Inflammatory macrophage treated with lipopolysaccharide for 4 hours (primary cell): ENCODE data around the gene SLC8A1.

Source experiments
- DNase-seq: peaks from one replicate; pipeline ENCODE4 v3.0.0-alpha.2; 2020

Gene SLC8A1

GRCh38 chr2:40348038-40348437 lies 103.9 kb downstream of the SLC8A1 start:
- no peak for DNase-seq

- DNase-seq: no peak
Observed at GRCh38 chr2:40346535-40347354, 105.1 kb downstream of the SLC8A1 start.

GRCh38 chr2:40344364-40344763 lies 107.5 kb downstream of the SLC8A1 start:
- no peak for DNase-seq

- DNase-seq: no peak
Observed at GRCh38 chr2:40343902-40344301, 108.0 kb downstream of the SLC8A1 start.

DNA sequence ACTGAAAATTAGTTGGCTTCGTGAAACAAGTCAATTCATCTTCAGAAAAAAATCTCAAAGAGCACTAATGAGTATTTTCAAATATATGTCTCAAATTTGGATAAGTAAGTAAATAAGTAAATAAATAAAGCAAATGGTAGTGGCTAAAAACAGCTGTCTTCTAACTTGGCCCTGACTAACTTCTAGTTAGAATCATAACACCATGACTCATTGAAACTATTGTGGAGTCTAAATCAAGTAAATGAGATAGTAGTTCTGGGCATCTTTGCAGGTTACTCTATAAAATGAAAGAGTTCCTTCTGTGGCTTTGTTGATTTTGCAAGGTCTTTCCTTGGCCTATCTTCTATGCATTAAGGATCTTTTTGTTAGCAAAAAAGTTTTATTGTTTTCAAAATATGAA lies 110.7 kb downstream of the SLC8A1 start:
- DNase-seq: no peak

DNA sequence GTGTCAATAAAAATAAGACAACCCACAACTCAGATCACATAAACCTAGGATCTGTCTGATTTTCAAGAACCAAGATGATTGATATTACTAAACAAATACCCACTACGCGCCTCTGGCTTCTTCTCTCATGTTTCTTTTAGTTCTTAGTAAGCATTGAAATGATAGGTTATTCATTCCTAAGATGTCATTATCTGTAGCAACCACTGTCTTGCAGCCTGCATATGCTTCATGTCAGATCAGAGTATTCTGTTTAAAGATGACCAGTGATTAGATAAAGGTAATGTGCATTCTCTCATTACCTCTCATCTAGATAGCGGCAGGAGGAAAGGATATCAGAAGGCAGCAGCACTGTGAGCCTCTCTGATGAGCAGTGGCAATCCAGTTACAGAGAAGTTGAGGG lies 112.9 kb downstream of the SLC8A1 start:
- DNase-seq: no peak

DNA sequence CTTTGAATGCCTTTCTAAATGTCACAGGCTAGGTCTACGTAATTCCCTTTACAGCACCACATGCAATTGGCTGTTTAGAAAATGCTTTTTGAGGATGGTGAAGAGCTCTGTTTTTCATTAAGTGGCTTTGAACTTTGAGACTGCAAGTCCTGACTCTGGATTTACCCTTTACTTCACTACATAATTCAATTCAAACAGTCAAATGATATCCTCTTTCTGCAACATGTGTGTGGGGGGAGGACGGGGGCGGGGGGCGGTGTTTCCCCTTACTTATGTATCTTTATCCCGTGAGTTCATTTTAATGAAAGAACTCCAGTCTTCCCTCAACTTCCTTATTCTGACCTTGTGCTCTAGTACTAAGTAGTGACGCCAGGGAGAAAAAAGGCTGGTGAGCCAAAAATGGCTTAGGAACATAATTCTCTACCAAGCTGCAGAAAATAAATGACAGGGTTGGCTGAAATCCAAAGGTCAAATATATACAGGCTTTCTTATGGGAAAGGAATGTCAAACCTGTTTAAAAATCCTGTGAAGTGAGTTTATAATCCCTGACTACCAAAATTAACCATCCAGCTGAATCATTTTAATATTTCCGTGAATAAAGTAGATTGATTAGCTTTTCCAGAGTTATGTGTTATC lies 119.6 kb downstream of the SLC8A1 start:
- DNase-seq: peak; percentile 83

DNA sequence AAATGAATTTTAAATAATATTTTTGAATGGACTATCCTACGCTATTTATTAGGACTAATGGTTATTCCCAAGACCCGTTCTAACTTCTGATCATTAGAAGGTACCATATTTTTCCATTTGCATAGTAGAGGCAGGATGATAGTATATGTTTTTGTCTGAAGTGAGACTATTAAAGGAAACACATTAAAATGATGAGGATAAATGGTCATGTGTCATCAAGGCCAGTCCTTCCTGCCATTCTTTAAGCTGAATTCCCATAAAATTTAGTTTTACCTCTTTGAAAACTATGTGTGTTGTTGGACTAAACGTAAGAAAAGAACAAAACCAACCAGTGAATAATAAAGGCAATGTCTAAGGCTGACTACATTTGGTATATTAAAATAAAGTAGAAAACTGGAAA lies 121.8 kb downstream of the SLC8A1 start:
- DNase-seq: no peak

- DNase-seq: no peak
Observed at GRCh38 chr2:40329739-40330030, 122.2 kb downstream of the SLC8A1 start.

- no peak for DNase-seq
Observed at GRCh38 chr2:40325116-40325515, 126.8 kb downstream of the SLC8A1 start.

DNA sequence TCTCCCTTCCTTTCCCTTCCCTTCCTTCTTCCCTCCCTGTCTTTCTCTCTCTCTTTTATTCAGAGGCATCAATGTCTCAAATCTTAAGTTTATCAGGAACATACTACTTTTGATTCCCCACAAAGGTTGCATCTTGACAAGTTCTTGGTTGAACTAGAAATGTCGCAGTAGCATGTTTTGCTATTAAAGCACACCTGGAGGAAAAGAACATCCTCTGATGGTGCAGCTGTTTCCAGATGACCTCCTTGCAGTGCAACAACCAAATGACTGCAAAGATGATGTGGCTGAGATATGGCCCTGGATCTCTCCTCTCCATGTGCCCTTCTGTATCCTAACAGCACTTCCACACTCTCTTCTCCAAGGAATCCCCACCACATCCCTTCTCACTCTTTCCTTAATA lies 127.2 kb downstream of the SLC8A1 start:
- DNase-seq: no peak

GRCh38 chr2:40321822-40322221 lies 130.1 kb downstream of the SLC8A1 start:
- no peak for DNase-seq

DNA sequence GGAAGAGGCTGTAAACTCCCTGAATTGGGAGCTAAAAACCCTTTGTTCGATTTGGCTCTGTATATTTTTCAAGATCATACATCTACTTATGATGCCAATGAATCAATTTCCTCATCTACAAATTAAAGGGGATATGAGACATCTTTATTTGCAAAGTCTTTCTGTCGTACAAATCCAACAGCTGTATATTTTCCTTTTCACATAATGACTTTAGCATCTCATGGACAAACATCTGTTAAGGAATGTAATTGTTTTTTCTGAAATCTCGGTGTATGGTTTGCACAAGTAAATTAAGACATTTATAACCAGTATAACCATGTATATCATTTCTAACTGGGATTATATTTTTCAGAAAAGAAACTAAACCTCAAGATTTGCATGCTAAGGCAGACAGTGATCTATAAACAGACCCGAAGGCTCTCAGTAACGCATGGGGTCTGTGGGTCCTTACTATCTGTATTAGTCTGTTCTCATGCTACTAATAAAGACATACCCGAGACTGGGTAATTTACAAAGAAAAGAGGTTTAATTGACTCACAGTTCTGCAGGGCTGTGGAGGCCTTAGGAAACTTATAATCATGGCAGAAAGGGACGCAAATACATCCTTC lies 130.8 kb downstream of the SLC8A1 start:
- DNase-seq: no peak

DNA sequence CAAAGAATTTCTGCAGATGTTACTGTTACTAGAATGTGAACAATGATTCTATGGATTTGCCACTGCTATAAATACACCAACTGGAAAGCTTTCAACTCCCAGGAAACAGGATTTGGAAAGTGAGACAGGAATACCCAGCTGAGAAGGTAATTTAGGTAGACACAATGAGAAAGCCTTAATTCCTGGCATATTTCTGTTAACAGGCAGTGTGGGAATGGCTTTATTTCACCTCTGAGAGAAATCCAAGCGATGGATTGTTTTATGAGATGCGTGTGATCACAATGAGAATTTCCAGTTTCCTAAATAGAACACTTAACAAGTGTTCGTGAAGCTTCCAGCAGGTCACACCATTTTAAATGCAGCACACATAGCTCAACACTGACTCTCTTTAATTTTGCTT lies 133.0 kb downstream of the SLC8A1 start:
- no peak for DNase-seq

DNA sequence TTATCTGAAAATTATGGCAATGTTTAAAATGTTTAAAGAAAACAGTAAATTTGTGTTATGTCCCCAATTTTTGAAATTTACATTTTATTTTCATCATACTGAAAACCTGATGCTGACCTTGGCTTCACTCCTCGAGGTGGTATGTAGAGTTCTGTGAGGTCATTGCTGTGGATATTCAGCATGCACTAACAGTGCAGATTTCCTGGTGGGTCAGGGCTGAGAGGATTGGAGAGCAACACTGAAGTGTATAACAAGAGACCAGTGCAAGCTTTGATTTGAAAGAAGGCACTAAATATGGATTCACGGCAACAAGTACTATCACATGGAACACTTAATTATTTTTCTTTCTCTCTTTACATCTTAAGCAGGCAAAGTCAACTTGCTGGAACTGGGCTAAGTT lies 134.1 kb downstream of the SLC8A1 start:
- DNase-seq: no peak

DNA sequence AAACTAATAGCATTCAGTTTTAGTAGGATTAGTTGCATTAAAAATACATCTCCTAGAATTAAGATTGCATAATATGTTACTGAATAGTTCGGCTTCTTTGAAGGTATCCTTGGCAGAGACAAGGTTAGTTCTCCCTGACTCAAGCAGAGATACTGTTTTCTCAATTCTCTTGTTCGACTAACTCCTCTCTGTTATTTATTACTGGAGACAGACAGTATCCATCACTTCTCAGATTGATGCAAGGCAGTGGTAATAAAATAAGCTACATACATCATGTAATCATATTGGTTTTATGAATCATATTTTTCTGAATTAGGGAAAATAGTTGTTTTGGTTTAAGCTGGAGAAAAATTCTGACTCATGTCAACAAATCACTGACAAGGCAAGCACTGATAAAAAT lies 134.8 kb downstream of the SLC8A1 start:
- no peak for DNase-seq

GRCh38 chr2:40316620-40317019 lies 135.3 kb downstream of the SLC8A1 start:
- DNase-seq: no peak

- DNase-seq: no peak
Observed at GRCh38 chr2:40315683-40316082, 136.2 kb downstream of the SLC8A1 start.

DNA sequence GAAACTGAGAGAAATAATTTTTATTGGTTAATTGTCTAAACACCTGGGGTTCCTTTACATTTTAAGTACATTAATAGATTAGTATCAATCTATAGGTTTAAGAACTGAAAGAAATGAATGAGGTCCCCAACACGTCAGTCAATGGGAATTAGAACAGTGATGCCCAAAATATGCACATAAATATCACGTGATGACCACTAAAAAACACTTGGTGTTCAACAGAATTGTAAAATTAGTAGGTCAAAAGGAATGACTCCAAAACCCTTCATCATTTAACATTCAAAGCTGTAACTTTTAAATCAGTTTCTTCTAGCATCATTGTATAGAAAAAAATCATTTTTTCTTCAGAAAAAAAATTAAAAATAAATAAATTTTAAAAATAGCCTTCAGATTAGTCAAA lies 140.9 kb downstream of the SLC8A1 start:
- no peak for DNase-seq

DNA sequence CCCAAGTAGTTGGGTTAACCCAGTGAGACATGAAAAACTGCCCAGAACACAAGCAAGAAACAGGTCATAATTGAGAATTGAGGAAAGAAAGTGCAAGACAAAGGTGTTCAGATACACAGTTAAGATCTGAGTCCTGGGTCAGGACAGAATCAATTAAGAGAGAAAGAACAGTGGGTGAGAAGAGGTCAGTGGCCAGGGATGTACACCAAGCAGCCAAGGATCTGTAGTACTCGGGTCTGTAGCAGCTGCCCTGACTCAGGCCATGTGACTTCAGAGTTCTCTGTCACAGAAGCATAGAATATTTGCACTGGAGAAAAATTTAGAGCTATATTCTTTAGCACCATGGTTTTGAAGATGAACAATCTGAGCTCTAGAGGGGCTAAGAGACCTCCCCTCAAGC lies 141.6 kb downstream of the SLC8A1 start:
- no peak for DNase-seq

GRCh38 chr2:40304340-40304739 lies 147.6 kb downstream of the SLC8A1 start:
- no peak for DNase-seq

- DNase-seq: no peak
Observed at GRCh38 chr2:40303746-40304145, 148.1 kb downstream of the SLC8A1 start.

DNA sequence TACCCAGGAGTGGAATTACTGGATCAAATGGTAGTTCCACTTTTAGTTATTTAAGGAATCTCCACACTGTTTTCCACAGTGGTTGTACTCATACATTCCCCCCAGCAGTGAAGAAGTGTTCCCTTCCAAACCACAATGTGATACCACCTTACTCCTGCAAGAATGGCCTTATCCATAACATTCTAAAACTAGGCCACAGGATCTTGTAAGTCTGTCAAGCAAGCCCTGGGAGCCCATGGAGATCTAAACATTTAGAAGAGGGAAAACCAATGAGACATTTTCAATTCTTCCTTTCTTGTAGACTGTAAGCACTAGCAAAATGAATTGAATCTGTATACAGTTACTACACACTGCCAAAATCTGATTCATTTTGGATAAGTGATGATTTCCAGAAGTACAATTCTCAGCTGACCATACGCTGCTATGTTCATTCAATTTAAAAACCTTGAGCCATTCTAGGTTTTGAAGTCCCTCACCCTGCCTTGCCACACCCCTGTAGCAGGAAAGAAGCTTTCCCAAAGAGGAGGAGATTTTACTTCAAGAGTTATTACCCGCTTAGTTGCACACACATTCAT lies 149.1 kb downstream of the SLC8A1 start:
- no peak for DNase-seq

- DNase-seq: no peak
Observed at GRCh38 chr2:40300391-40300790, 151.5 kb downstream of the SLC8A1 start.
